ENCODE data around the gene KLRF1.

KLRF1 gene

DNA sequence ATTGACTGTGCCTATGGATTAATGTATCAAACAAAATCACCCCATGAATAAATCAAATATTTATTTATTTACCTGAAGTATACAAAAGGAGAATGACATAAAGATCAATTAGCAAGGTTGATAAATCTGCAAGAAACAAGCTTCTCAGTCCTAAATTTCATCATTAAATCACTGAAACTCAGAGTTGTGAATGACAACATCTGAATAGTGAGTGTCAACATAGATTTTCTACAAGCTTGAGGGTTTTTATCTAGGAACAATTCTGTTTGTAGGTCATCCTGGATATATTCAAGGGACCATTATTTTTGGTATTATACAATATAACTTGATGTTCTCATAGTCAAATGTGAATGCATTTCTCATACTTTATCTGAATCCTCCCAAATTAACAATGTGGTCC lies 17.4 kb upstream of the KLRF1 start:
- no peak for DNase-seq

DNA sequence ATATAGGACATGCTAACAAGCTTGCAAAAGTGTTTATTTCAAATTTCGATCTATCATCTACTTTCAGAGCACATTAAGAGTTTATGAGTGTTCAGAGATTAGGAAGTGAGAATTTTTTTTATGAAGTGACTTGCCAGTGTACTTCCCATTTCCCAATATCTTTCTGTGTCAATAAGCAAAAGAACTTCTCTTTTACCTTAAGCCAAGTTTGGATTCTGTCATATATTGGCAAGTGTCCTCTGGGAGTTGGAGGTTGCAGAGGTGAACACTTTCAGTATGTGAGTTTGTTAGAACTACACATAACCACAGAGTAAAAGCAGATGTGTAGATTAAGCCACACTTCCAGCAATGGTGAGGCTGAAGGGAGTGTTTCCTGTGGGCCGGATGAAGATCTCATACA lies 16.6 kb upstream of the KLRF1 start:
- no peak for DNase-seq

DNA sequence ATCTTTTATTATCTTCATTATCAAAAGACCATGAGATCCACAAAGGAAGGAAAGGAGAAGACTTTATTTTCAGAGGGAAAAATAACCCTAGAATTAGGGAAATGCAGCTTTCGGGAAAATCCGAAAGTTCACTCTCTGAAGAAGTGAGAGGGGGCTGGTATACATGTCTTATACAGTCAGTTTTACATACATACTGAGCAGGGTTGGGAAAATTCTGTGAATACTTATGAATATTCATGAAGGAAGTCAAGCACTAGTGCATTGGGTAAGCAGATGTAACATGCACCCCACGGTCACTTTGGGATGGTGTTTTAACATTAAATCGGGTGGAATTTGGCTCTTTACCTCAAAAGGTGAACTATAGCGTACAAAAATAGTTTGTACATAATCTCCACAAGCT lies 15.7 kb upstream of the KLRF1 start:
- no peak for DNase-seq

DNA sequence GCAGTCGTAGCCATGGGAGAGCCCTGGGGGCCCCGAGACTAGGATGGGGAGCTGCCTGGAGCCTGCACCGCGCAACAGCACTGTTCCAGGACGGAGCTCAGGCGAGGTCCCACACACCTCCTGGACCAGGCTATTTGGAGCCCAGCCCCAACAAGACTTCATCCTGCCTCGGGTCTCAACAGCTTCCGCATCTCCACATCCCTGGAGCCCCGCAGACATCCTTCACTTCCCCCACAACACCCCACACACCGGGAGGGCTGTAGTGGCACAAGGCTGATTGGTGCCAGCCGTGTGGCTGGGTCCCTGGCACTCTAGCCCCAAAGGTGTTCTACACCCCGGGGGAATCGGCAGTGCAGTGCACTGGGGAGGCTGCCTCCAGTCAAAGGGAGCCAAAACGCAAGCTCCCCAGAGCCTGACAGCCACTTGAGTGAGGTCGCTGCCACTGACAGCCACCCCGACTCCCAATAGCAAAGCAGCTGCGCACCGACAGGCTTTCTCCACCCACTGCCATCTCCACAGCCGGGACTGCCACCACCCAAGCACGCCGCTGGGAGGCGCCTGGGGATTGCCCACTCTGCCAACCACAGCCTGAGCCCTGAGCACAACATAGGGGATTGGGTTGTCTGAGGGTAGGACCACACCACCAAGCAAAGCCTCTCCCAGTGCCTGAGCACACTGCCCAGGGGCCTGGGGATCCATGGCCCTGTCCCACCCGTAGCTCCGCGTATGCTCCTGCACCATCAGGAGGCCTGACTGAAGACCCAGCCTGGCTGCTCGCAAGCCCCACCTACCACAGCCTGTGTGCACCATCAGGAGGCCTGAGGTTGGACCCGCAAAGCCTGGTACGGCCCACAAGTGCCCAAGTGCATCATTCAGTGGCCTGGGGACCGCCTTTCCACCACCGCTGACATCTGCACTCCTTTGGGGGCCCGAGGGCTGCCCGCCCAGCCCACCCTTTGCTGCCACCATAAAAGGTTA lies 13.2 kb upstream of the KLRF1 start:
- peak; percentile 39 for DNase-seq

DNA sequence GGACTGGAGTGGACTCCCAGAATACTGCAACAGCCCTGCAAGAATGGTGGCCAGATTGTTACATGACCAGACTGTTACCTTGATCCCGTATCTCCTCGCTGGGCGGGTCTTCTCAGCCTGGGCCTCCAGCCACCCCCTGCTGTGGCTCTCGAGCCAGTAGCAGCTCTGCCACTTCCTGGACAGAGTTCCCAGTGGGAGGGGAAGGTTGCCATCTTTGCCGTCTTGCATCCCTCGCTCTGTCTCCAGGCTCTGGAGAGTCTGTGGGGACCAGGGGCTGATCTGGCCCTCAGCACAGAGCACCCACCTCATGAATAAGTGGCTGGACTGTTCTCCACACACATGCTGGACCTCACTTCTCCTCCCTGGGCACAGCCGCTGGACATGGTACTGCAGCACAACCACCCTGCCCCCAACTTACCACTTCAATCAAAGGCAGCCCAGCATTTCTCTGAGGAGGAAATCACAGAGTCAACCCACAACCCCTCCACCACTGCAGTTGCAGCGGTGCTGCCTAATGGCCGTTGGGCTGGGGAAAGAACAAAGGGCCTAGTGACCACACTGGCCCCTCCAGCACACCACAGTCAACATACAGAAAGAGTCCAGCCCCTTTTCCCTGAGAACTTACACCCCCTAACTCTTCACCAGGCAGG lies 6.9 kb upstream of the KLRF1 start:
- no peak for DNase-seq

DNA sequence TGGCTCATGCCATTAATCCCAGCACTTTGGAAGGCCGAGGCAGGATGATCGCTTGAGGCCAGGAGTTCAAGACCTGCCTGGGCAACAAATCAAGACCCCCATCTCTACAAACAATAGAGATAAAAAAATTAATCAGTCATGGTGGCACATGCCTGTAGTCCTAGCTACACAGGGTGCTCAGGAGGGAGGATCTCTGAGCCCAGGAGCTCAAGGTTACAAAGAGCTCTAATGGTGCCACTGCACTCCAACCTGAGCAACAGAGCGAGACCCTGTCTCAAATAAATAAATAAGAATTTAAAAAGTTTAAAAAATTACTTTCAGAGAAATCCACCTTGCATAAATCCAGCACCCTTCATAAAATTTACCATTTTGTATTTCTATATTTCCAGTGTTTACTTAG lies 2.2 kb downstream of the KLRF1 start:
- DNase-seq = no peak

DNA sequence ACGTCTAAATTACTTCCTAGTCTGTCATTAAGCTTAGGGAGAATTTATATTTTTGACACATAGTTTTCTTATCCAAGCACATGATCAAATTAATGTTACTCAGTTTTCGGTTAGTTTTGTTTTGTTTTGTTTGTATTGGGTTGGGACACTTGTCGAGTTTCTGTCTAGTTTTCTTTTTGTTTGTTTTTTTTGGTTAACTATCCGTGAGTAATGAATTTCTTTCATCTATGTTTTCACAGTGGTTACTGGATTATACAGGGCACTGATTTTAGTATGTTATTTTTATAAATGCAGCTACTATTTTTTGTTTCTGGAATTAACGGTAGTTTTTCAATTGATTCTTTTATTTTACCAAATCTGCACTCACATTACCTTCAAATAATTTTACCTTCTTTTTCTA lies 2.7 kb downstream of the KLRF1 start:
- DNase-seq = no peak

DNA sequence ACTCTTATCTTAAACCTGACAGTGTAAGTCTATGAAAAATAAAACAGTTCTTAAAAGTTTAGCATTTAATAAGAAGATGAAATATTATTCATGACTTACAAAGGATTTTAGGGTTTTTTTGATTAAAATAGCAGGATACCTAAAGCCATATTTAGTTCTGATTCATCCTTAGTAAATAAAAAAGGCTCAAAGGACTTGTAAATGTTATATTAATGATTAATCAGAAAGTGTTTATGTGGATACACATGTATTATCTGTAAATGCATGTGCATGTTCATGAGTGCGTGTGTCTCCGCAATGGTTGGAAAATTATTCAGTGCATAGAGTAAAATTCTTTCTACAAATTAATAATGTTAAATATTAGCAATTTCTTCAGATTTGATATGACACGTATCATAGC lies 4.4 kb downstream of the KLRF1 start:
- DNase-seq = no peak

DNA sequence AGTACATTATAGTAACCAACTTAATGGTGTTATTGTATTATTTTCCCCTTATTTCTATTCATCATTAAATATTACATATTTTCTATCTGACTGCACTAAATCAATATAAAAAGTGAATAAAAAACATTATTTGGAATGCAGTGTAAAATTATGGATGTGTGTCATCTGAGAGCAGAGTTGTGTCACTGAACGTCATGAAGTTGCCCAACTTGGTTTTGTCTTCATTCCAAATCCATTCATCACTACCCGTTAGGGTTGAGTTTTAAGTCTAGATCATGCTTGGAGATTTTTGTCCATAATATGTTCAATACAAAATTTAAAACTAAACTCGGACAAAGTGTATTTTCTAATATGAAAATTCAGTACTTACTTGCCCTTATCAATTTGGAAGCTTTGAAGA lies 16.1 kb downstream of the KLRF1 start:
- DNase-seq = no peak

DNA sequence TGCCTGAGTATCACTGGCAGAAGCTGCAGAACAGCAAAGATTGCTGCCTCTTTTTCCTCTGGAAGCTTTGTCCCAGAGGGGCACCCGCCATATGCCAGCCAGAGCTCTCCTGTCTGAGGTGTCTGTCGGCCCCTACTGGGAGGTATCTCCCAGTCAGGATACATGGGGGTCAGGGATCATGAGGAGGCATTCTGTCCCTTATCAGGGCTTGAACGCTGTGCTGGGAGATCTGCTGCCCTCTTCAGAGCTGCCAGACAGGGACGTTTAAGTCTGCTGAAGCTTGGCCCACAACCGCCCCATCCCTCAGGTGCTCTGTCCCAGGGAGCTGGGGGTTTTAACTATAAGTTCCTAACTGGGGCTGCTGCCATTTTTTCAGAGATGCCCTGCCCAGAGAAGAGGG lies 21.6 kb downstream of the KLRF1 start:
- DNase-seq = no peak

DNA sequence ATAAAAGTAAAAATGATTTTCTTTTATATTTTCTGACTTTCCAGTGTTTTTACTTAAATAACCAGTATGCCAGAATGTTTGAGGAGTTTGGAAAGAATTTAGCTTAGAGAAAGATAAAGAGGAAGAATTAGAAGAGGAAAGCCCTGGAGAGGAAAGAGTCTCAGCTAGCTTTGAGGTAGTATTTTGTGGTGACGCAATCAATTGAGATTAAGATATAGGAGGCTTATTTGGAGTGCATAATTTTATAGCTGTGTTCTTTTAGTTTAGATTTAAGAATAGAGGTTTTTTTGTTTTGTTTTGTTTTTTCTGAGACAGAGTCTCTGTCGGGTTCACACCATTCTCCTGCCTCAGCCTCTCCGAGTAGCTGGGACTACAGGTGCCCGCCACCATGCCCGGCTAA lies 23.8 kb downstream of the KLRF1 start:
- no peak for DNase-seq

DNA sequence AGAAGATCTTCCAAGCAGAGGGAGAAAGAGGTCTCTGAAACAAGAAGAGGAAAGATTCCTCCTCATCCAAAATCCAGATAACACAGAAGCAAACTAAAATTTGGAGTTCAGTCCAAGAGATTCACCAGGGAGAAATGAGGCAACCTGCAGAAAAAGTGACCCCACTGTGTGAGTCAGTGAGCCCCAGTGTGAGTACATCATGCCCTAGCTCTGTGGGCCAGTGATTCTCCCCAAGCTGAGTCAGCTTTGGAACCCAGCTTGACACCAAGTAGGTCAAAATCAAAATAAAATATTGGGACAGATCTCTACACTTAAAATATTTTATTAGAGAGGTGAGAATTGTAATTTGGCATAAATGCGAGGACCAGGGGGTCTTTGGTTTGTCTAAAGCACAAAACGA lies 24.6 kb downstream of the KLRF1 start:
- no peak for DNase-seq

DNA sequence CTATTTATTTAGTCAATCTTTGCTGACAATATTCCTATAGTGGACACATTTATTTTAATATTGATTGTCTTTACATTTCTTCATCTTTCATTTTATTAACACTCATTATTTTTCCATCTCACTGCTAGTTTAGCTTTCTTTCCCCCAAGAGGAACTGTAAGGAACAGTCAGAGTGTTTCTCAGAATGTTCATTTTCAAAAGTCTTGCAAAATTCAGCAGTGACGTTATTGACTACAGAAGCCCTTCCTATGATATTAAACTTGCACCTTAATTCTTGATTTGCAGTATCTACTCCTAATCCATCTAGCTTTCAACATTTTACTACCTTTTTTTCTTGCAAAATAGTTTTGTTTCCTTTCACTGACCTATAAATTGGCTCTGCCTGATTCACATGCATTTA lies 28.9 kb downstream of the KLRF1 start:
- DNase-seq = no peak

DNA sequence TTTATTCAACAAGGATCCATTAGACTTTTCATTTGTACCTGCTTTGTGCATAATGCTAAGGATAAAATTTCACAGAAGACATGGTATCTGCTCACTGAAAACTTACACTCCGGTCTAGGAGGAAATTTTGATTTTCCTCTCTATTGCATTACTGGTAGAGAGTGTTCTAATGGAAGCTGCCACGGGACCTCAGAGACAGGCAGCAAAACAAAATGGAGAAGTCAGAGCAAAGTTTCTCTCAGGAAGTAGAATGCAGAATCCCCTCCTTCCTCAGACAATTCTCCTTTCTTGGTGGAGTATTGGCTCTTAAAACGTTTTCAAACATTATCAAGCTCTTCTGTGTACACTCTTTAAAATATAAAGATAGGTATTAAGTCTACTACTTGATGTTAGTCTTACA lies 29.6 kb downstream of the KLRF1 start:
- no peak for DNase-seq

DNA sequence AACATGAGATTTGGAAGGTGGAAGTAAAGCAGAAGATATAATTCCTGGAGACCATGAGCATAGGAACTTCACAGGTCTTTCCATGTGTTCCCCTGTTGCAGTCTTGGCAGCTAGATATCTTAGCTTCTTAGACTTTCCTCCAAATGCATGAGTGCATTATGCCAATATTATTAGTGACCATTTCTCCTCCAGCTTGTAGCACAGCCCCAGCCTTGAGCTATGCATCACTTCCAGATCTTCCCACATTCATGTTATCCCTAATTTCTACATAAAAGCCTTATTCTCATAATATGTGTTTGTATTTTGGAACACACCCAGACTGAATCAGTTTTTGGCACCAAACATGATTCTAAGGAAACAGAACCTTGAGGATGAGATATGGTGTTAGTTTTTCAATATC lies 30.9 kb downstream of the KLRF1 start:
- no peak for DNase-seq

DNA sequence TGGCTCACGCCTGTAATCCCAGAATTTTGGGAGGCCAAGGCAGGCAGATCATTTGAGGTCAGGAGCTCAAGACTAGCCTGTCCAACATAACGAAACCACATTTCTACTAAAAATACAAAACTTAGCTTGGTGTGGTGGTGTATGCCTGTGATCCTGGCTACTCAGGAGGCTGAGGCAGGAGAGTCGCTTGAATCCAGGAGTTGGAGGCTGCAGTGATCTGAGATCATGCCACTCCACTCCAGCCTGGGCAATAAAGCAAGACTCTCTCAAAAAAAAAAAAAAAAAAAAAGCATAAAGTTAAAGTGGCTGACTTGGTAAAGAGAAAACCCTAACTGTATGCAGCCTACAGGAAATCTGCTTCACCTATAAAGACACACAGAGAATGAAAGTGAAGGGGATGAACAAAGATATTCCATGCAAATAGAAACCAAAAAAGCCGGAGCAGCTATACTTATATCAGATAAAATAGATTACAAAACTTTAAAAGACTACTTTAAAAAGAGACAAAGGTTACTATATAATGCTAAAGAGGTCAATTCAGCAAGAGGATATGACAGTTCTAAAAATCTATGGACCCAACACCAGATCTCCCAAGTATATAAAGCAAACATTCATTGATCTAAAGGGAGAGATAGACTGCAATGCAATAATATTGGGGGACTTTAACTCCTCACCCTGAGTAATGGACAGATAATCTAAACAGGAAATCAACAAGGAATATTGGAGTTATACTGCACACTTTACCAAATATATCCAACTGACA lies 37.8 kb downstream of the KLRF1 start:
- DNase-seq = no peak

DNA sequence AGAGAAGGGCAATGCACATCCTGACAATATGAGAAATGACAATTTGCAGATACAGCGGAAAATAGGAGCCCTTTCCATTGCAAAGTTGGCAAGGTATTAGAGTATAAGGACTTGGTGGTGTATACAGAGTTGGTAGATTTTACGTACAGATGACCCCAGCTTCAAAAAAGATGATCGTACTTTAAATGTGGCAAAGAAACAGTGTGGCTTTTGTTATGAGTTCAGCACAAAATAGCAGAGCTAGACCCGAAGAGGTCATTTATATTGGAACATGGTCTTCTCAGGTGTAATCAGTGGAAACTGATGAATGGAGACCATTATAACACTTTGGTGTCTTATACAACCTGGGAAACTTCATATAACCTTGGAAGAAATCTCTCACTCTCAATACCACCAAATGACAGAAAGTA lies 39.6 kb downstream of the KLRF1 start:
- DNase-seq = no peak

DNA sequence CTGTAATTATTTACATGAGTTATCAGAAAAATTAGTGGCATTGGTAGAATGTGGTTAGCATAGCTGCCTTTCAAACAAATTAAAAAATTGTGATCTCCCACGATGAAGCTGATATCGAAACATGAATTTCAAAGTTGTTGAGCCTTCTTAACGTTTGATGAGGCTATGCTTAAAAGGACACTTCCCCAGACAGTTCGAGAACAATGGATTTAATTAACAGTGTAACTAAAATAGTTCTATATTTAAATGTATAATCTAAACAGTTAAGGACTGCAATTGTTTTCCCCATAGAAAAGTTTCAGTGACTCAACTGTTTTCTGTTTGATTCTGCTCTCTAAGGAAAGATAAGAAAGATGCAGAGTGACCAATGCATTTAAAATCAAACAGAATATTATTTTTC lies 40.2 kb downstream of the KLRF1 start:
- DNase-seq = no peak

DNA sequence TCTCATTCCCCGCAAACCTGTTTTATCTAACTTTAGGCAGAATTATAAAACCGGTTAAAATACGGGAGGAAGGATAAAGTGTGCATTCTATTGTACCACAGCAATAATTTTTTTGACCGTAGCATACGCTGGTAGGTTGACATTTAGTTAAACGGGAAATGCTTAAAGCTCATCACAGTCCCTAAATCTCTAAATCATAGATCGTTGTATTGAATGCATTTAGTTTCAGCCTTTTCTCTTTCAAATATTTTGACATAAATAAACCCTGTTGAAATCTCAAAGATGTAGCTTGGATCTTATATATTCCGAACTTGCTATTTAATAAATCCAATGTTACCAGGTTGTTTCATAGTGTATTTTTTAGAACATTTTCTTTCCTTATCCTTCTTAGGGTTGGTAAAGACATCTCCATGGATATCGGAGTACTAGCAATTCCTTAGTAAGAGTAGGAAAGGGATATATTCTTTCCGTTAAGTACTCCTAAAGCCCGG lies 41.1 kb downstream of the KLRF1 start:
- no peak for DNase-seq

DNA sequence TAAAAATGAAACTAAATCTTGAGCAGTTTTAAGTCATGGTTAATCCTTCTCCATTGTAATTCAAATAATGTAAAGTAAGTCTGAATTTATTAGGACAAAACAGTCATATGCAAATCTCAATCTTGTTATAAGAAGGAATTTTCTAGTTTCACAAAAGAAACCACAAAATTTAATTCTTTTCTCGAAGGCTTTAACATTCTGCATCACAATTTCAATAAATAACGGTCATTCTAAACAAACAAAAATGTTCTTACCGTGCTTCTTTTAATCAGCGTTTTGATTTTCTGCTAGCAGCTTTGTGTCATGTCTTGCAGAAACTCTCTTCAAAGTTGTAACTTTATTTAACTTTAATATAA lies 41.6 kb downstream of the KLRF1 start:
- no peak for DNase-seq

DNA sequence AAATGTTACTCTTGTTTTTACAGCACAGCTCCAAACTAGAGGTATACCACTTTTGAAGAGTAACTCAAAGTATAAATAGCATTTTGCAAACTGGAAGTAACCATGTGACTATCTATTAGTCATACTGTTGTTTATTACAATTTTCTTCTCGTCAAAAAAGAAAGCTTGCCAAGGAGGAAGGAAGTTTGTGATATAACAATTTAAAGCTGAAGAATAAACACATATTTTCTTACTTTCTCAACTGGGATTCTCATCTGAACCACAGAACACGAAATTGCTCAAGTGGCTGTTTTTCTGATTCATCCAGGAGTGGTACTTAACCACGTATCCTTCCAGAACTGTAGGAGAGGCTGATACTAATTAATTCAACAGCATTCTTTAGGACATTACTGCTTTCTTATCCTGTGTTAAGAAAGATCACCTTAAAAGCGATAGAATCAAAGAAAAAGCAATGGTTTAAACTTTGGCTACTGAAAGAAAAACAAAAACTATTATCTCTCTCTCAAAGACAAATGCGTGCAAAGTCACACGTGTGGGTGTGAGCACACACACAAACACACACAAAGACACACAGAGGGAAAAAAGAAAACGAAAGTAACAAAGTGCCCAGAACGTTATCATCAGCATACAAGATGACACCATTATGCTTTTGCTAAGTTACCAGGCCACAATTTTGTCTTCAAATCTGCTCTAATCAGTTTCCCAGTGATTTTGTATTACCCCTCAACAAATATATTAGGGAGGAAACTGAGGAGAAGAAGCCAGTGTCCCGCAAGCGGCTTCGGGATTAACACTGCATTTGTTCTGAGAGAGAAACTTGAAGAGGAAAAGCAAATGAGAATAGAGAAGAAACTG lies 42.3 kb downstream of the KLRF1 start, which contains the start of gene CLEC2B:
Gene CLEC2B (minus strand): TSS at position 48 of the 855 bp plus-strand sequence.
- DNase-seq = no peak

DNA sequence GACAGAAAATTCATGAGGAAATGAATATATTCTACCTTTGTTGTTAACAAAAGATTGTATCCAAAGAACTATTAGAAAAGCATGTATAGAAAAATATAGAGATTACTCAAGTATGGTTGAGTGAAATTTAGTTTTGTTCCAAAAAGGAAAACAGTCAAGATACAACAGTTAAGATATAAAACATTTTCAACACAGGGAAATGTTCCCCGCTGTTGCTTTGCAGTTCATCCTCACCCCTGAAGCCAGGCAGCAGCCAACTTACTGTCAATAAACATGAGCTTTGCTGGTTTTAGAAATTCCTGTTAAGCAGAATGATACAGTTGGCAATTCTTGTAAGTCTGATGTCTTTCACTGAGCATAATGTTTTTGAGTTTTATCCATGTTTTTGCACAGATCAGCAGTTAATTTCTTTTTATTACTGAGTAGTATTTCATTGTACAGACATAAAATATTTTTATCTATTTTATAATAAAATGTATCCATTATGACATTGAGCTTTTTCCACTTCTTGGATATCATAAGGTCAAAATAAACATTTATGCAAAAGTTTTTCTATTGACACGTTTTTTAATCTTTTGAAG lies 43.1 kb downstream of the KLRF1 start:
- no peak for DNase-seq

Data from NCI-H1694 treated with DMSO at 0.1 percent for 48 hours (cell line).